ENCODE data around the gene TM4SF18. TPM values are rescaled to one million over a fixed set of nuclear protein-coding genes. Genes with fewer than 3 reads are reported as not detected.

TM4SF18 gene
- total RNA-seq, 4 donors from 2014 or later = 4.1 to 13.6 (median 5.9) TPM

DNA sequence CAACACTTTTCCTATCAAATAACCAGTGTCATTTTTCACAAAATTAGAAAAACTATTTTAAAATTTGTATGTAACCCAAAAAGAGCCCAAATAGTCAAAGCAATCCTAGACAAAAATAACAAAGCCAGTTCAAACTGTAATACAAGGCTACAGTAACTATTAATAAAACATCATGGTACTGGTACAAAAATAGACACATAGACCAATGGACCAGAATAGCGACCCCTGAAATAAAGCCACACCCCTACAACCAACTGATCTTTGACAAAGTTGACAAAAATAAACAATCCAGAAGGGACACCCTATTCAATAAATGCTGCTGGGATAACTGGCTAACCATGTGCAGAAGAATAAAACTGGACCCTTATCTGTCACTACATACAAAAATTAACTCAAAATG is 19.9 kb downstream of the TM4SF18 start:
- H3K27ac ChIP-seq = no peak overlapping the region
- no peaks in the 10 kb centered on the region for H3K9me3 ChIP-seq
- in situ Hi-C loops (cut with MboI; ENCODE audit: low sequenced_read_pairs in 4 of 4) = no loop called here
- H3K27me3 ChIP-seq = no peaks in the 10 kb centered on the region
- no peaks in the 10 kb centered on the region for H3K36me3 ChIP-seq
- intact Hi-C loops (cut with DNase I; ENCODE audit: low total_unique reads) = no loop called here
- TF ChIP-seq, protein P1, sequence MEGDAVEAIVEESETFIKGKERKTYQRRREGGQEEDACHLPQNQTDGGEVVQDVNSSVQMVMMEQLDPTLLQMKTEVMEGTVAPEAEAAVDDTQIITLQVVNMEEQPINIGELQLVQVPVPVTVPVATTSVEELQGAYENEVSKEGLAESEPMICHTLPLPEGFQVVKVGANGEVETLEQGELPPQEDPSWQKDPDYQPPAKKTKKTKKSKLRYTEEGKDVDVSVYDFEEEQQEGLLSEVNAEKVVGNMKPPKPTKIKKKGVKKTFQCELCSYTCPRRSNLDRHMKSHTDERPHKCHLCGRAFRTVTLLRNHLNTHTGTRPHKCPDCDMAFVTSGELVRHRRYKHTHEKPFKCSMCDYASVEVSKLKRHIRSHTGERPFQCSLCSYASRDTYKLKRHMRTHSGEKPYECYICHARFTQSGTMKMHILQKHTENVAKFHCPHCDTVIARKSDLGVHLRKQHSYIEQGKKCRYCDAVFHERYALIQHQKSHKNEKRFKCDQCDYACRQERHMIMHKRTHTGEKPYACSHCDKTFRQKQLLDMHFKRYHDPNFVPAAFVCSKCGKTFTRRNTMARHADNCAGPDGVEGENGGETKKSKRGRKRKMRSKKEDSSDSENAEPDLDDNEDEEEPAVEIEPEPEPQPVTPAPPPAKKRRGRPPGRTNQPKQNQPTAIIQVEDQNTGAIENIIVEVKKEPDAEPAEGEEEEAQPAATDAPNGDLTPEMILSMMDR (IDR thresholded peaks at IDR 0.05 in 4 of 5, conservative IDR thresholded peaks at IDR 0.05 in 1 of 5) = no peak
- TF ChIP-seq POLR2A (IDR thresholded peaks at IDR 0.05) = no peak
- DNase-seq (no peak), ATAC-seq (no peak)
- H3K4me3 ChIP-seq = no peak overlapping the region
- peaks cover 10 to 25% of the 10 kb centered on the region in 2 donors for H3K4me1 ChIP-seq

DNA sequence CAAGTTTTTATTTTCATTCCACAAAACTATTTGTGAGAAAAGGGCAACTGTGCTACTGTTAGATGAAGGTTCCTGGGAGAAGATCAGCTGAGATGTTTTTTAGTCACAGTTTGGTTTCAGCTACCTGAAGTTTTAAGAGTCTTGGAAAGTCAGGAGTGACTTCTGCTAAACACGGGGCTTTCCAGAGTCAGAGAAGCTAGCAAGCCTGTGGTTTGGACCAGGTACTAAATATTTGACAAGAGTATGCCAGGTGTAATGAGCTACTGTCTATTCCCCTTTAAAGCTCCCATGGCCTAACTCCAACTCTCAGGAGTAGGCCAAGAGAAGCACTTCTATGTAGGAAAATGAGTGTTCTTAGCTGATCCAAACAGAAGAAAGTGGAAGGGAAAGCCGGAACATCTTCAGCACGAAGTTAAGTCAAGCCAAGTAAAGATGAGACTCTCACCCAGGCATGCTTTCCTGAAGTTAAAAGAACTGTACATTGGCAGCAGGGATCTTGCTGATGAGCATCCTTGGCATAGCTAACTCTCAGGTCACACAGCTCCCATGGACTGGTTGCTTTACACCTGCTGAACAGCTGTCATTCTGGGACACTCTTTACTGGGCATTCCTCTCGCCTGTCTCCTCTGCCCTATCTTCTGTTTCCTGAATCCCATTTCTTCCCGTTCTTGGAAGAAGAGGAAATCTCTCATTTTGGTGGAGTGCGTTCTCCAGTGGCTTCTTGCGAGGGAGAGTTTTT is 22.5 kb downstream of the TM4SF18 start:
- intact Hi-C loops (cut with DNase I; ENCODE audit: low total_unique reads) = no loop called here

DNA sequence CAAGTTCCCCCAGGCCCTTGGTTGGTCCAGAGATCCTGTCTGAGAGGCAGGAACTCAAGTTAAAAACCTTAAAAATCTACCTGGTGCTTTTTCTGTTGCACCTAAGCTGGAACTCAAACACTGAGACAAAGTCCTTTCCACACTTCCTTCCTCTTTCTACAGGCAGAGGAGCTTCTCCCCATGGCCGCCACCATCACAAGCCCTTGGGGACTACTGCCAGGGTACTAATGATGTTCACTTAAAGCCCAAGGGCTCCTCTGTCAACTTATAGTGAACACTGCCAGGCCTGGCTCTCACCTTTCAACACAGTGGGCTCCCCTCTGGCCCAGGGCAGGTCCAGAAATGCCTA is 26.0 kb downstream of the TM4SF18 start:
- ATAC-seq = no peak
- intact Hi-C loops (cut with DNase I; ENCODE audit: low total_unique reads) (no loop called here), in situ Hi-C loops (cut with MboI; ENCODE audit: low sequenced_read_pairs in 4 of 4) (no loop called here)
- DNase-seq = no peak
- Histone ChIP-seq H3K27ac (no peak overlapping the region), H3K4me1 (peaks cover 0 to 6% of the 10 kb centered on the region in 2 donors), H3K4me3 (no peak overlapping the region), H3K36me3 (no peaks in the 10 kb centered on the region), H3K9me3 (no peaks in the 10 kb centered on the region), H3K27me3 (no peaks in the 10 kb centered on the region)
- TF ChIP-seq, protein P1 (IDR thresholded peaks at IDR 0.05 in 4 of 5, conservative IDR thresholded peaks at IDR 0.05 in 1 of 5) = no peak
- no peak for TF ChIP-seq POLR2A (IDR thresholded peaks at IDR 0.05)

More for the DNA sequence above, 22.5 kb downstream of the TM4SF18 start:
- DNase-seq (no peak), ATAC-seq (peak; percentile 59 to 78)
- H3K27me3 ChIP-seq = no peaks in the 10 kb centered on the region
- H3K9me3 ChIP-seq = no peaks in the 10 kb centered on the region
- H3K4me1 ChIP-seq = peaks cover 10 to 25% of the 10 kb centered on the region in 2 donors
- no peak overlapping the region for H3K4me3 ChIP-seq
- in situ Hi-C loops (cut with MboI; ENCODE audit: low sequenced_read_pairs in 4 of 4) = no loop called here
- H3K27ac ChIP-seq = no peak overlapping the region
- no peak for TF ChIP-seq POLR2A (IDR thresholded peaks at IDR 0.05)
- TF ChIP-seq, protein P1 (IDR thresholded peaks at IDR 0.05 in 4 of 5, conservative IDR thresholded peaks at IDR 0.05 in 1 of 5) = no peak
- no peaks in the 10 kb centered on the region for H3K36me3 ChIP-seq

DNA sequence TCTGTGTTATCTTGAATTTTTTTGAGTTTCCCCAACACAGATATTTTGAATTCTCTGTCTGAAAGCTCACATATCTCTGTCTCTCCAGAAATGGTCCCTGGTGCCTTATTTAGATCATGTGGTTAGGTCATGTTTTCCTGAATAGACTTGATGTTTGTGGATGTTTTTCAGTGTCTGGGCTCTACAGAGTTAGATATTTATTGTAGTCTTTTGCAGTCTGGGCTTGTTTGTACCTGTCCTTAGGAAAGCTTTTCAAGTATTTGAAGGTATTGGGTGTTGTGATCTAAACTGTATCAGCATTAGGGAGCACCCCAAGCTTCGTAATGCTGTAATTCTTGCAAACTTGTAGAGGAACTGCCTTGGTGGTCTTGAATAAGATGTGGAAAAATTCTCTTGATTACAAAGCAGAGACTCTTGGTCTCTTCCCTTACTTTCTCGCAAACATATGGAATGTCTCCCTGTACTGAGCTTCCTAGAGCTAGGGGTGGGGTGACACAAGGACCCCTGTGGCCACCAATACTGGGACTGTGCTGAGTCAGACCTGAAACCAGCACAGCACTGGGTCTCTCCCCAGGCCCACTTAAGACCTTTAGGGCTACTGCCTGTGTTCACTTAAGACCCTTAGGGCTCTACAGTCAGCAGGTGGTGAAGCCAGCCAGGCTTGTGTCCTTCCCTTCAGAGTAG is 26.5 kb downstream of the TM4SF18 start:
- no peak for TF ChIP-seq POLR2A (IDR thresholded peaks at IDR 0.05)
- TF ChIP-seq, protein P1 (IDR thresholded peaks at IDR 0.05 in 4 of 5, conservative IDR thresholded peaks at IDR 0.05 in 1 of 5) = no peak
- ATAC-seq = no peak
- in situ Hi-C loops (cut with MboI; ENCODE audit: low sequenced_read_pairs in 4 of 4) (no loop called here), intact Hi-C loops (cut with DNase I; ENCODE audit: low total_unique reads) (no loop called here)
- DNase-seq = no peak
- Histone ChIP-seq H3K27ac (no peak overlapping the region), H3K4me3 (no peak overlapping the region), H3K9me3 (no peaks in the 10 kb centered on the region), H3K36me3 (no peaks in the 10 kb centered on the region), H3K4me1 (peaks cover 0 to 6% of the 10 kb centered on the region in 2 donors), H3K27me3 (no peaks in the 10 kb centered on the region)

Measured in gastrocnemius medialis (tissue), 4 donors.